Heart left ventricle (tissue), 13 donors: ENCODE results near the gene SPSB1.

Source experiments
- CTCF ChIP-seq, 12 donors: fragments of 200-600 bp; sonication (generic) in 4 of 12; IDR thresholded peaks; one replicate each; pipeline versions ENCODE4 v1.5.0 to v1.8.0; 2018 to 2022; ENCODE audit warnings: antibody characterized with exemption in 12 of 12, mild to moderate bottlenecking in 5 of 12
- POLR2A ChIP-seq, 2 donors: fragments of 450-650 bp; IDR thresholded peaks; one replicate each; pipeline ENCODE4 v1.6.1; 2017; ENCODE audit warnings: antibody characterized with exemption in 2 of 2, mild to moderate bottlenecking in 2 of 2, moderate library complexity in 2 of 2
- donor health status: ischemic (EF 13 %, LVEDD 7.1; RV severe dilation, severe dysfunction).
- donor health status: DM: no; HTN: yes; CAD: no.
- donor health status: DM: no; HTN: no; CAD: no.
- donor health status: ischemic (EF 25% LVEDD 6.9; RV normal size, moderate dysfunction).
- donor health status: ischemic (EF 25% LVEDD 5.7; RV mildly dilated, moderate dysfunction).
- donor health status: ischemic (EF 35%, LVEDD 5.7; RV mildly dilated, moderate dysfunction).
- donor health status: nonischemic (EF 11% LVEDD 7.7; RV severe dilation, severe dysfunction).
- donor health status: DM: yes; HTN: yes; CAD: no.
- donor health status: PGD.
- donor health status: ischemic (EF 29% LVEDD 5.4; RV normal size, mild dysfunction).
- donor health status: nonischemic (EF 23%, LVEDD 6.1; RV moderate dilation, normal function).

GRCh38 chr1:9311029-9311428 is 18.3 kb downstream of the SPSB1 start:
- no peak for TF ChIP-seq CTCF (IDR thresholded peaks at IDR 0.05)
- no peak for TF ChIP-seq POLR2A (IDR thresholded peaks at IDR 0.05)
